Neural cell (in vitro differentiated cells): ENCODE results near the gene PNPLA7. TPM values are rescaled to one million over a fixed set of nuclear protein-coding genes. Genes with fewer than 3 reads are reported as not detected.

Source experiments
- H2AFZ ChIP-seq: fragments of 200-600, 300-800 bp; sonication (generic), shearing (Covaris generic); 2 replicates; pipeline ENCODE4 v1.6.0; 2014; ENCODE audit warnings: low read depth, mild to moderate bottlenecking, antibody characterized with exemption, low read length, moderate library complexity
- H3F3A ChIP-seq: fragments of 200-600 bp; shearing (Covaris generic); 2 replicates; pipeline ENCODE4 v1.6.1; 2016; ENCODE audit warnings: mild to moderate bottlenecking, moderate library complexity, mixed read lengths, antibody characterized with exemption, low read length; ENCODE audit not compliant: insufficient read depth, poor library complexity, severe bottlenecking
- H3K27ac ChIP-seq: fragments of 200-600, 300-800 bp; sonication (generic), shearing (Covaris generic); 2 replicates; pipeline ENCODE4 v1.5.1; 2014; ENCODE audit warnings: mild to moderate bottlenecking, low read length, moderate library complexity
- H3K27me3 ChIP-seq: fragments of 300-800, 200-600 bp; sonication (generic), shearing (Covaris generic); 2 replicates; pipeline ENCODE4 v1.6.0; 2014; ENCODE audit warnings: mild to moderate bottlenecking, low read depth, low read length, moderate library complexity; ENCODE audit not compliant: insufficient read depth
- H3K36me3 ChIP-seq: fragments of 300-800, 200-600 bp; sonication (generic), shearing (Covaris generic); 2 replicates; pipeline ENCODE4 v1.5.1; 2014; ENCODE audit warnings: mild to moderate bottlenecking, antibody characterized with exemption, low read length, moderate library complexity; ENCODE audit not compliant: insufficient read depth
- H3K4me2 ChIP-seq: fragments of 300-800, 200-600 bp; sonication (generic), shearing (Covaris generic); 2 replicates; pipeline ENCODE4 v1.6.0; 2014; ENCODE audit warnings: mild to moderate bottlenecking, low read length
- H3K4me3 ChIP-seq: fragments of 300-800, 200-600 bp; sonication (generic), shearing (Covaris generic); 2 replicates; pipeline ENCODE4 v1.5.1; 2014; ENCODE audit warnings: mild to moderate bottlenecking, low read length, moderate library complexity
- H3K79me2 ChIP-seq: fragments of 200-600 bp; shearing (Covaris generic); replicated peaks from 2 replicates; pipeline ENCODE4 v1.6.0; 2014; ENCODE audit warnings: mild to moderate bottlenecking, low read length, moderate library complexity; ENCODE audit not compliant: insufficient read depth
- H3K9ac ChIP-seq: fragments of 300-800, 200-600 bp; sonication (generic), shearing (Covaris generic); 2 replicates; pipeline ENCODE4 v1.6.1; 2016; ENCODE audit warnings: mild to moderate bottlenecking, low read length, mixed read lengths
- H3K9me2 ChIP-seq: fragments of 200-600 bp; shearing (Covaris generic); 2 replicates; pipeline ENCODE4 v1.6.1; 2016; ENCODE audit warnings: mild to moderate bottlenecking, low read length, mixed read lengths; ENCODE audit not compliant: insufficient read depth
- H3K9me3 ChIP-seq: fragments of 200-600, 300-800 bp; sonication (generic), shearing (Covaris generic); 2 replicates; pipeline ENCODE4 v1.6.1; 2016; ENCODE audit warnings: mild to moderate bottlenecking, mixed run types, low read length, moderate library complexity, mixed read lengths
- H4K20me1 ChIP-seq: fragments of 200-600 bp; shearing (Covaris generic); 2 replicates; pipeline ENCODE4 v1.6.1; 2016; ENCODE audit warnings: mild to moderate bottlenecking, mixed run types; ENCODE audit not compliant: insufficient read depth
- EP300 ChIP-seq: fragments of 450-650 bp; conservative IDR thresholded peaks from 2 replicates; pipeline ENCODE4 v1.6.1; 2014; ENCODE audit warnings: antibody characterized with exemption, mild to moderate bottlenecking, moderate library complexity; ENCODE audit not compliant: poor library complexity, severe bottlenecking
- EZH2 ChIP-seq: fragments of 200-600, 300-800 bp; shearing (Covaris generic), sonication (generic); IDR thresholded peaks from 2 replicates; pipeline ENCODE4 v1.6.1; 2014; ENCODE audit warnings: antibody characterized with exemption, low read length, borderline replicate concordance, mild to moderate bottlenecking; ENCODE audit not compliant: insufficient read depth, poor library complexity, severe bottlenecking
- MXI1 ChIP-seq: fragments of 450-650 bp; conservative IDR thresholded peaks from 2 replicates; pipeline ENCODE4 v1.6.1; 2014; ENCODE audit warnings: antibody characterized with exemption, mild to moderate bottlenecking; ENCODE audit not compliant: poor library complexity, severe bottlenecking
- POLR2AphosphoS5 ChIP-seq: IDR thresholded peaks from 2 replicates; pipeline ENCODE4 v1.6.1; 2012
- RAD21 ChIP-seq: fragments of 450-650 bp; conservative IDR thresholded peaks from 2 replicates; pipeline ENCODE4 v1.6.1; 2014; ENCODE audit warnings: antibody characterized with exemption, mild to moderate bottlenecking, moderate library complexity
- REST ChIP-seq: IDR thresholded peaks from 2 replicates; pipeline ENCODE4 v1.6.1; 2012; ENCODE audit warnings: borderline replicate concordance
- SMC3 ChIP-seq: fragments of 450-650 bp; conservative IDR thresholded peaks from 2 replicates; pipeline ENCODE4 v1.6.1; 2014; ENCODE audit warnings: antibody characterized with exemption, mild to moderate bottlenecking, moderate library complexity; ENCODE audit not compliant: poor library complexity
- TAF1 ChIP-seq: IDR thresholded peaks from 2 replicates; pipeline ENCODE4 v1.6.1; 2012; ENCODE audit warnings: low read depth
- polyA plus RNA-seq: library from polyadenylated mRNA; depleted of rRNA; stranded (reverse); fragments of >200 nt; gene quantifications from 2 replicates; pipeline ENCODE4 v1.2.3, GENCODE V29; 2014
- TF ChIP-seq, protein P1 (sequence below): fragments of 450-650 bp; IDR thresholded peaks from 2 replicates; pipeline ENCODE4 v1.5.1; 2014; ENCODE audit warnings: antibody characterized with exemption, mild to moderate bottlenecking, moderate library complexity; ENCODE audit not compliant: poor library complexity, severe bottlenecking

The PNPLA7 gene
- polyA plus RNA-seq, 1 donor from 2014 or later: 0.72 TPM

- H4K20me1 ChIP-seq: no peaks in the 10 kb centered on the region
- peaks cover 10% of the 10 kb centered on the region for H3K27me3 ChIP-seq
- no peak overlapping the region for H3K27ac ChIP-seq
- no peaks in the 10 kb centered on the region for H3K9me2 ChIP-seq
- H3K9ac ChIP-seq: no peak overlapping the region
- no peak overlapping the region for H3K4me2 ChIP-seq
- no peaks in the 10 kb centered on the region for H3K9me3 ChIP-seq
- H3K79me2 ChIP-seq: no peaks in the 10 kb centered on the region
- H3K4me3 ChIP-seq: no peak overlapping the region
- TF ChIP-seq REST (no peak), POLR2AphosphoS5 (no peak), EP300 (no peak), RAD21 (no peak)
- TF ChIP-seq, protein P1, sequence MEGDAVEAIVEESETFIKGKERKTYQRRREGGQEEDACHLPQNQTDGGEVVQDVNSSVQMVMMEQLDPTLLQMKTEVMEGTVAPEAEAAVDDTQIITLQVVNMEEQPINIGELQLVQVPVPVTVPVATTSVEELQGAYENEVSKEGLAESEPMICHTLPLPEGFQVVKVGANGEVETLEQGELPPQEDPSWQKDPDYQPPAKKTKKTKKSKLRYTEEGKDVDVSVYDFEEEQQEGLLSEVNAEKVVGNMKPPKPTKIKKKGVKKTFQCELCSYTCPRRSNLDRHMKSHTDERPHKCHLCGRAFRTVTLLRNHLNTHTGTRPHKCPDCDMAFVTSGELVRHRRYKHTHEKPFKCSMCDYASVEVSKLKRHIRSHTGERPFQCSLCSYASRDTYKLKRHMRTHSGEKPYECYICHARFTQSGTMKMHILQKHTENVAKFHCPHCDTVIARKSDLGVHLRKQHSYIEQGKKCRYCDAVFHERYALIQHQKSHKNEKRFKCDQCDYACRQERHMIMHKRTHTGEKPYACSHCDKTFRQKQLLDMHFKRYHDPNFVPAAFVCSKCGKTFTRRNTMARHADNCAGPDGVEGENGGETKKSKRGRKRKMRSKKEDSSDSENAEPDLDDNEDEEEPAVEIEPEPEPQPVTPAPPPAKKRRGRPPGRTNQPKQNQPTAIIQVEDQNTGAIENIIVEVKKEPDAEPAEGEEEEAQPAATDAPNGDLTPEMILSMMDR: no peak
- H3K36me3 ChIP-seq: no peaks in the 10 kb centered on the region
- no peaks in the 10 kb centered on the region for H3F3A ChIP-seq
- H2AFZ ChIP-seq: no peak overlapping the region
Observed at GRCh38 chr9:137445930-137446431, 104.2 kb downstream of the PNPLA7 start.

DNA sequence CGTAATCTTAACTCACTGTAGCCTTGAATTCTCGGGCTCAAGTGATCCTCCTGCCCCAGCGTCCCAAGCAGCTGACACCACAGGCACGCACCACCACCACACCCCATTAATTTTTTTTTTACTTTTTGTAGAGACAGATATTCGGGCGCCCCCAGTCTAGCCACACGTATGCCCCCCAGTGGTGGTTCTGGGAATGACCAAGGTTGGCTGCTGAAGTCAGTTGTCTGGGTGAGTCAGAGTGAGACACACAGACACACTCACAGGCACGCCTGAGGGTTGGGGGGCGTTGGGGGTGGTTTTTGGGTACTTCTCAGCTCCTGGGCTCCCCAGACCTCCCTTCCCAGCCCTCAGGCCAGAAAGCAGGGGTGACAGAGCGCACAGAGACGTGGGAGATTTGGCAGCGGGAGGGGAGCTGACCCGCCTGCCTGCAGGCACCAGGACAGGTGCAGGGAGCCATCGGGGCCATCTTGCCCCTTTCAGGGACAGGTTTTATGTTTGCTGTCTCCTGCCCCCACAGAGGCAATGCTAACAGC lies 104.9 kb downstream of the PNPLA7 start:
- H3F3A ChIP-seq: no peaks in the 10 kb centered on the region
- H3K4me2 ChIP-seq: no peak overlapping the region
- no peaks in the 10 kb centered on the region for H4K20me1 ChIP-seq
- TF ChIP-seq MXI1: no peak
- peak; percentile 49 for TF ChIP-seq RAD21
- TF ChIP-seq EZH2: no peak
- TF ChIP-seq EP300: no peak
- no peak for TF ChIP-seq REST
- TF ChIP-seq POLR2AphosphoS5: no peak
- TF ChIP-seq, protein P1: peak; percentile 73
- TF ChIP-seq SMC3: peak; percentile 69
- no peak for TF ChIP-seq TAF1
- no peak overlapping the region for H3K9ac ChIP-seq
- H3K27ac ChIP-seq: no peak overlapping the region
- no peaks in the 10 kb centered on the region for H3K36me3 ChIP-seq
- H3K27me3 ChIP-seq: peaks cover 10% of the 10 kb centered on the region
- no peak overlapping the region for H2AFZ ChIP-seq
- H3K4me3 ChIP-seq: no peak overlapping the region
- no peaks in the 10 kb centered on the region for H3K79me2 ChIP-seq
- no peaks in the 10 kb centered on the region for H3K9me3 ChIP-seq
- no peaks in the 10 kb centered on the region for H3K9me2 ChIP-seq
